ENCODE data around the gene ZNF157.

Gene ZNF157

GRCh38 chrX:47447607-47448006, 77.2 kb downstream of the ZNF157 start:
- no peak for DNase-seq

- DNase-seq = no peak
These were observed 77.9 kb downstream of the ZNF157 start for GRCh38 chrX:47448165-47448806.

- DNase-seq = no peak
These were observed 81.7 kb downstream of the ZNF157 start for GRCh38 chrX:47452112-47452511.

- no peak for DNase-seq
These were observed 85.7 kb downstream of the ZNF157 start for GRCh38 chrX:47456080-47456479.

- no peak for DNase-seq
These were observed 88.2 kb downstream of the ZNF157 start for GRCh38 chrX:47458528-47458927.

- no peak for DNase-seq
These were observed 90.2 kb downstream of the ZNF157 start for GRCh38 chrX:47460561-47460960.

Data from fibroblast of skin of right biceps (primary cell).